Urothelium cell line (cell line): ENCODE results near the gene GLMP.

Experiments
- DNase-seq: peaks from one replicate; pipeline ENCODE4 v3.0.0; 2011; ENCODE audit warnings: low spot score, mixed read lengths
- FAIRE-seq: peaks from 2 replicates; lab custom pipeline; 2011; peaks lifted over from hg19 to GRCh38; lab: Jason Lieb, UNC

GLMP gene

DNA sequence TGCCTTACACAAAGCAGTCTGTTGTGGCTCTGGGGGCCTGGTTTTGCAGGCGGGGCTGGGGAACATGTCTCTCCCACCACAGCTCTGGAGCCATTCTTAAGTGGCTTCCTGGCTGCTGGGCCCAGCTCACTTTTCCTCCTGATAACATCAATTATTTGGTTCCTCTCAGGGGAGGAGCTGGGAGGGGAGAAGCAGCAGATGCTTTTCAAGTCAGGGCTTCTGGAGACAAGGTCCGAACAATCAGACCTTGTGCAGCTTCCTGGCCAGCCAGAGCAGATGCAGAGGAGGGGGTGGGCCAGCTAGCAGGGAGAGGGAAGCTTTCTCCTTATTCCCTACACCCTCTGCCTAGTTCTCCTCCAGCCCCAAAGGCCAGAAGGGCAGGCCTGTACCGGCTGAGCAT is 44.0 kb downstream of the GLMP start:
- DNase-seq (no peak), FAIRE-seq (no peak)

GRCh38 chr1:156249593-156249992 is 45.9 kb downstream of the GLMP start:
- no peak for DNase-seq
- no peak for FAIRE-seq

DNA sequence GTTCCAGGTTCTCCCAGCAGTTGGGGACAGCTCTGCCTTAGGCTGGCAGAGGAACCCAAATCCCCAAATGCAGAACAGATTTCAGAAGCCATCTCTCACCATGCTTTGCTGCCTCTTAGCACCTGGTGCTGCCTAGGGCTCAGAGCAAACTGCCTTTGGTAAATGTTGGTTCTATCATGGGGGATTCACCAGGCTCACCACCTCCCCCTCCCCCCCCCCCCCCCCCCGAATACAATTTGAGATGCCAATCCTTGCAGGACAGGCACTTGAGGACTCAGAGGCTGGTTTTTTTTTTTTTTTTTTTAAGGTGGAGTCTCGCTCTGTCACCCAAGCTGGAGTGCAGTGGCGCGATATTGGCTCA is 47.2 kb downstream of the GLMP start:
- no peak for FAIRE-seq

DNA sequence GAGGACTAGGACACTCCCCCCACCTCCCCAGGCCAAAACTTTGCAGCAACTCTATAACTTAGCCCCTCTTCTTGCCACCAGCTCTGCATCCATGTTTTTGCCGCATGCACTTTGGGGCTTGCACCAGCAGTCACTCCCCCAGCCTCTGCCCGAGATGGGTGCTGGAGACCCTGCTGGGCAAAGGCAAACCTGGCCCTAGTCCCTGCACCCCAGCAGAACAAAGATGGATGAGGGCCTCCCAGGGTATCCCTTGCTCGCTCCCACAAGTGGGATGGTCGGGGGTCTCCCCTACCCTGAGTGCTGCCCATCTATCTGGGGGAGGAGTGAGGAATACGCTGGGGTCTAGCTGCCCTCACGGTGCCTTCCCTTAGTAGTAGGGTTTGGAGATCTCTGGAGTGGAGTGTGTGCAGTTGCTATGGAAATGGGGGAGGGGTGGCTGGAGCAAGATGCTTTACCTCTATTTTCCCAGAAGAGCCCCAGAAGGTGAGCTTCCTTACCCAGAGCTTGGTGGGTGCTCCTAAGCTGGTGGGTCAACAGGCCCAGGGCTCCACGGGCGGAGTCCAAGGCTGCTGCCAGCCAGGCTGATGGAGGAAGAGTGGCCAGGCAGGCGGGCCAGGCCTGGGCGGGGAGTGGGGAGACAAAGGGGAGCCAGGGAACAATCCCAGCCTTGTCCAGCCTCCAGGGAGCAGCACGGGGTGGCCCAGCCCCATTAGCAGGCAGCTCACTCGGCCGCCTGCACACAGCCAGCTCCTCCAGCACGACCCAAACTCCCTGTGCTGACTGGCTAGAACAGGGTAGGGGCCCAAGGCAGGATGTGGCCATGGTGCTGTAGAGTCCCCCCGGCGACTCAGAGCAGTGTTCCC is 47.8 kb downstream of the GLMP start, which contains the start of gene PAQR6:
Gene PAQR6 (minus strand): TSS at position 597 of the 863 bp plus-strand sequence. CDS start 1,325 bp downstream, outside the sequence.
- DNase-seq = no peak
- no peak for FAIRE-seq

More for the DNA sequence above, 47.2 kb downstream of the GLMP start:
- DNase-seq = no peak

- FAIRE-seq = no peak
Observed at GRCh38 chr1:156246781-156247459, 48.6 kb downstream of the GLMP start.

GRCh38 chr1:156246241-156246780 is 49.2 kb downstream of the GLMP start:
- FAIRE-seq = no peak
- DNase-seq = no peak

More at GRCh38 chr1:156246781-156247459, 48.6 kb downstream of the GLMP start:
- peak; percentile 36 for DNase-seq

- no peak for DNase-seq
- no peak for FAIRE-seq
Observed at GRCh38 chr1:156245451-156246232, 49.8 kb downstream of the GLMP start.

- no peak for FAIRE-seq
- DNase-seq = no peak
Observed at GRCh38 chr1:156244712-156245111, 50.8 kb downstream of the GLMP start.

DNA sequence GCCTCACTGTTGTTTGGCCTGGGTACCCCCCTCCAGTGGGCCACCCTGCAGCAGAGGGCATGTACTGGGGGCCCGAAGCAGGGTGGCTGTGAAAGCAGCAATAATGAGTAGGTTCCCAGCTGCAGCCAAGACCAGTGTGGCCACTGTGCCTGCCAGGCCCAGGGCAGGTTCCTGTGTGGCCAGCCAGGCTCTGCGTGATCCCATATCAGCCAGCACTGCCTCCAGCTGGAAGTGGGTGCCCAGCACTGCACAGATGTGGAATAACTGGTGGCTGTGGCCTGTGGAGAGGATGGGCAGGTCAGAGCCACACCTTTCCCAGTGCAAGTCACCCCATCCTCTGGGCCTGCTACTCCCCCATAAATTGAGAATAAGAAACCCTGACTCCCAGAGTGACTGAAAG is 51.4 kb downstream of the GLMP start:
- FAIRE-seq (no peak), DNase-seq (no peak)

GRCh38 chr1:156242738-156243137 is 52.7 kb downstream of the GLMP start:
- FAIRE-seq (no peak), DNase-seq (no peak)
